Panc1 (cell line): ENCODE data around the gene PLEKHA8. TPM values are rescaled to one million over a fixed set of nuclear protein-coding genes. Genes with fewer than 3 reads are reported as not detected.

Experiments
- ATAC-seq: fragments of 200-7000 bp; cut with Tn5 transposase; 2 replicates; pipeline ENCODE4 v1.9.1; 2020; ENCODE audit warnings: mild to moderate bottlenecking, moderate library complexity
- BruUV-seq: library from RNA; stranded (reverse); fragments of 400-500 nt; replicated peaks from 2 replicates; lab custom pipeline; 2021; lab: Mats Ljungman, UMichigan
- CTCF ChIA-PET: fragments of 300-600 bp; sonication (Branson Sonifier 250); formaldehyde crosslinking; loops from one replicate; lab custom pipeline; 2022; ENCODE audit warnings: antibody characterized with exemption; lab: Charles Lee
- POLR2A ChIA-PET: fragments of 300-600 bp; sonication (Branson Sonifier 250); formaldehyde crosslinking; loops from one replicate; lab custom pipeline; 2022; ENCODE audit warnings: antibody characterized with exemption; lab: Charles Lee
- DNase-seq: peaks from one replicate; pipeline ENCODE4 v3.0.0-alpha.2; 2010; ENCODE audit warnings: low read depth, low spot score
- H3K27ac ChIP-seq: 2 replicates; pipeline ENCODE4 v1.5.1; 2011; ENCODE audit warnings: mild to moderate bottlenecking, low read length, inconsistent platforms
- H3K27me3 ChIP-seq: fragments of 200-500 bp; sonication (Bioruptor generic); 2 replicates; pipeline ENCODE4 v1.6.0; 2014; ENCODE audit warnings: low read length, inconsistent platforms; ENCODE audit not compliant: control insufficient read depth, insufficient read depth
- H3K36me3 ChIP-seq: fragments of 200-500 bp; sonication (Bioruptor generic); 2 replicates; pipeline ENCODE4 v1.5.1; 2014; ENCODE audit warnings: inconsistent platforms, mild to moderate bottlenecking, low read length, moderate library complexity; ENCODE audit not compliant: control insufficient read depth, insufficient read depth
- H3K4me1 ChIP-seq: 2 replicates; pipeline ENCODE4 v1.5.1; 2011; ENCODE audit warnings: inconsistent platforms, mild to moderate bottlenecking, low read length, moderate library complexity; ENCODE audit not compliant: control insufficient read depth, insufficient read depth
- H3K4me3 ChIP-seq, 2 experiments: 2 replicates each; pipeline ENCODE4 v1.5.1; 2011 to 2012; ENCODE audit warnings: low read depth in 2 of 2, low read length in 2 of 2, mild to moderate bottlenecking in 2 of 2, inconsistent platforms in 1 of 2, moderate library complexity in 1 of 2
- H3K9me3 ChIP-seq: fragments of 200-500 bp; sonication (Bioruptor generic); 2 replicates; pipeline ENCODE4 v1.5.1; 2014; ENCODE audit warnings: low read depth, mild to moderate bottlenecking, inconsistent platforms, low read length, moderate library complexity; ENCODE audit not compliant: control insufficient read depth, insufficient read depth
- POLR2AphosphoS5 ChIP-seq: IDR thresholded peaks from 2 replicates; pipeline ENCODE4 v1.6.1; 2012; ENCODE audit warnings: mild to moderate bottlenecking, low read depth, low read length, moderate library complexity
- REST ChIP-seq, 2 experiments: IDR thresholded peaks; 2 replicates each; pipeline ENCODE4 v1.6.1; 2011 to 2012; ENCODE audit warnings: low read depth in 2 of 2, control low read depth in 1 of 2, low read length in 1 of 2, mild to moderate bottlenecking in 1 of 2, moderate library complexity in 1 of 2; ENCODE audit not compliant: insufficient read depth in 1 of 2
- SIN3A ChIP-seq: IDR thresholded peaks from 2 replicates; pipeline ENCODE4 v1.6.1; 2012; ENCODE audit warnings: low read depth, mild to moderate bottlenecking, low read length, moderate library complexity, borderline replicate concordance; ENCODE audit not compliant: insufficient read depth
- TCF7L2 ChIP-seq: IDR thresholded peaks from 2 replicates; pipeline ENCODE4 v1.6.1; 2011; ENCODE audit warnings: mild to moderate bottlenecking, low read depth, low read length, inconsistent platforms
- in situ Hi-C: cut with HindIII; loops from 2 replicates; pipeline ENCODE4 v1.10.0; 2016; ENCODE audit warnings: low sequenced_read_pairs, low pct_unique_long_range_greater_than_20kb
- intact Hi-C: fragments of 100-400 bp; cut with micrococcal nuclease; formaldehyde crosslinking; loops from one replicate; pipeline ENCODE4 v1.10.0; 2022; ENCODE audit not compliant: unreplicated experiment
- total RNA-seq: library from RNA; stranded (reverse); gene quantifications from one replicate; pipeline ENCODE4 v1.2.1, GENCODE V29; 2021; ENCODE audit not compliant: unreplicated experiment
- TF ChIP-seq, protein P1 (sequence below): fragments of 450-650 bp; IDR thresholded peaks from 2 replicates; pipeline ENCODE4 v1.5.1; 2017; ENCODE audit warnings: mild to moderate bottlenecking

The PLEKHA8 gene
- total RNA-seq, 1 experiment from 2014 or later = 20.7 TPM

DNA sequence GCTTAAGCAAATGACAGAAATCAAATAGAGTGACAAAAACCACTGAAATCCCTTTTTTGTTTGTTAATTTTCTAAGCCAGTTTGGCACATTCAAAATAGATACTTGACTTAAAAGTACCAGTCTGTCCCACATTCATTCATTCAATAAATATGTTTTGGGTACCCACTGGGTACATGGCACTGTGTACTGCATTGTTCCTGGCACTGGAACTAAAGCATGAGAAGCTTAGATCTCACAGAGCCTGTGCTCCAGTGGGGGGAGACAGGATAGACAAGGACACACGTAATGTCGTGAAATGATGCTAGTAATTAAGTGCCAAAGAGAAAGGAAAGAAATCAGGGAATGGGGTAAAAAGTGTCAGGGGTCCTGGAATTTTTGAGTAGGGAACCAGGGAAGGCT is 119.6 kb downstream of the PLEKHA8 start:
- ATAC-seq (no peak), DNase-seq (no peak)
- Histone ChIP-seq H3K4me3 (no peak overlapping the region), H3K9me3 (no peaks in the 10 kb centered on the region), H3K27ac (no peak overlapping the region), H3K4me1 (no peaks in the 10 kb centered on the region; the same call in 1 of the 2 replicates), H3K36me3 (no peaks in the 10 kb centered on the region), H3K27me3 (no peaks in the 10 kb centered on the region; the same call in 1 of the 2 replicates)
- intact Hi-C loops = no loop called here
- TF ChIP-seq POLR2AphosphoS5 (no peak), SIN3A (no peak), REST (IDR thresholded peaks at IDR 0.05; ENCODE audit: insufficient read depth in 1 of 2, low read depth in 2 of 2, low read length in 1 of 2) (no peak), TCF7L2 (no peak)
- TF ChIP-seq, protein P1, sequence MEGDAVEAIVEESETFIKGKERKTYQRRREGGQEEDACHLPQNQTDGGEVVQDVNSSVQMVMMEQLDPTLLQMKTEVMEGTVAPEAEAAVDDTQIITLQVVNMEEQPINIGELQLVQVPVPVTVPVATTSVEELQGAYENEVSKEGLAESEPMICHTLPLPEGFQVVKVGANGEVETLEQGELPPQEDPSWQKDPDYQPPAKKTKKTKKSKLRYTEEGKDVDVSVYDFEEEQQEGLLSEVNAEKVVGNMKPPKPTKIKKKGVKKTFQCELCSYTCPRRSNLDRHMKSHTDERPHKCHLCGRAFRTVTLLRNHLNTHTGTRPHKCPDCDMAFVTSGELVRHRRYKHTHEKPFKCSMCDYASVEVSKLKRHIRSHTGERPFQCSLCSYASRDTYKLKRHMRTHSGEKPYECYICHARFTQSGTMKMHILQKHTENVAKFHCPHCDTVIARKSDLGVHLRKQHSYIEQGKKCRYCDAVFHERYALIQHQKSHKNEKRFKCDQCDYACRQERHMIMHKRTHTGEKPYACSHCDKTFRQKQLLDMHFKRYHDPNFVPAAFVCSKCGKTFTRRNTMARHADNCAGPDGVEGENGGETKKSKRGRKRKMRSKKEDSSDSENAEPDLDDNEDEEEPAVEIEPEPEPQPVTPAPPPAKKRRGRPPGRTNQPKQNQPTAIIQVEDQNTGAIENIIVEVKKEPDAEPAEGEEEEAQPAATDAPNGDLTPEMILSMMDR = no peak
- BruUV-seq = no TSS peak
- in situ Hi-C loops = no loop called here
- POLR2A ChIA-PET = no interaction called here
- CTCF ChIA-PET = no interaction called here

DNA sequence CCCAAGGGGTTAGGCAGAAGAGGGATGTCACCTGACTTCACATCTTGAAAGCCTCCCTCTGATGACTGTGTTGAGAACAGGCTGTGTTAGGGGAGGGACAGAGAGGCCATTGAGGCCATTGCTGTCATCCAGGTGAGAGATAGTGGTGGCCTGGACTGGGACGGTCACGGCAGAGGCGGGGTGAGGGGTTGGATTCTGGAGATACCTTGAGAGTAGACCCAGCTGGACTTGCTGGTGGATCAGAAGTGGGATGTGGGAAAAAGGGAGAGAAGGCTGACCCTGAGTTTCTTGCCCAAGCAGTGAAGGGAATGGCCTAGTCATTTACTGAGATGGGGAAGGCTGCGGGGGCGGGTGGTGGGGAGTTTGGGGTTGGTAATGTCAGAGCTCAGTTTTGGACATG is 120.2 kb downstream of the PLEKHA8 start:
- TF ChIP-seq, protein P1 = no peak
- TF ChIP-seq POLR2AphosphoS5 (no peak), SIN3A (no peak), REST (IDR thresholded peaks at IDR 0.05; ENCODE audit: insufficient read depth in 1 of 2, low read depth in 2 of 2, low read length in 1 of 2) (no peak), TCF7L2 (no peak)
- no peaks in the 10 kb centered on the region; the same call in 1 of the 2 replicates for H3K4me1 ChIP-seq
- no peak overlapping the region for H3K27ac ChIP-seq
- ChIA-PET POLR2A (no interaction called here), CTCF (no interaction called here)
- no peak for ATAC-seq
- H3K9me3 ChIP-seq = no peaks in the 10 kb centered on the region
- intact Hi-C loops (no loop called here), in situ Hi-C loops (no loop called here)
- no TSS peak for BruUV-seq
- no peaks in the 10 kb centered on the region; the same call in 1 of the 2 replicates for H3K27me3 ChIP-seq
- no peak overlapping the region for H3K4me3 ChIP-seq
- DNase-seq = no peak
- no peaks in the 10 kb centered on the region for H3K36me3 ChIP-seq
